DMS153 treated with DMSO at 0.1 percent for 48 hours (cell line): Measurements from ENCODE around the gene UBE2G2.
A peak's percentile ranks its signal among the peaks of the same experiment; 100 is the strongest.
"Not testable (repeated sequence)": the region's sequence is repeated elsewhere in the genome, so short reads cannot be mapped to it uniquely, and the experiment has no call there.

ENCODE experiments used
- DNase-seq: peaks from one replicate; lab custom pipeline; 2025; ENCODE audit not compliant: unreplicated experiment; lab: John Stamatoyannopoulos, UW

The UBE2G2 gene

DNA sequence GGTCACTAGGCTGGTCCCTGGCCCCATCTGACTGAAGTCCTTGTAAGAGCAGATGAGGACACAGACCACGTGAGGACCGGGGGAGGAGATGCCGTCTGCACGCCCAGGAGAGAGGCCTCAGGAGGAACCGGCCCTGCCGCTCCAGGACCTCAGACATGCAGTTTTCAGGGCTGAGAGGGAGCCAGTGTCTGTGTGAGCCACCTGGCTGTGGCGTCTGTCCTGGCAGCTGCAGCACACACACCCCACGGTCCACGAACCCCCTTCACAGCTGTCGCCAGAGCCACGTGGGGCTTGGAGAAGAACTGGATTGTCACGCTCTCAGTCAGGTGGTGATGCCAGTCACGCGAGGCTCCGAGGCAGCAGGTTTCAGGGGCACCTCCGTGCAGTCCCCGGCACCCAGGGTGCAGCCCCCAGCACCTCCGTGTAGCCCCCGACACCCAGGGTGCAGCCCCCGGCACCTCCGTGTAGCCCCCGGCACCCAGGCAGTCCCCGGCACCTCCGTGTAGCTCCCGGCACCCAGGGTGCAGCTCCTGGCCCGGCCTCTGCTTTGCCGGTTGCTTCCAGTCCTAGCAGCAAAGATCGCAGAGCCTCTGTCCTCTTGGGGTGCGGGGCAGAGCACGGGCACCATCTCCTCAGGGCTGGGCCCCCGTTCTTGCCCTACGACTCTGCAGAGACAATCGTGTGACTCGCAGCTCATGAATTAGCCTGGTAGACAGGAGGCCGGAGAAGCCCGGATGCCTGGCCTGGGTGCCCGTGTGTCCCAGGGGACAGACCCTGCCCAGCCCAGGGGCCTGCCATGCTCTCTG lies 35.2 kb upstream of the UBE2G2 start:
- peak; percentile 4 for DNase-seq

DNA sequence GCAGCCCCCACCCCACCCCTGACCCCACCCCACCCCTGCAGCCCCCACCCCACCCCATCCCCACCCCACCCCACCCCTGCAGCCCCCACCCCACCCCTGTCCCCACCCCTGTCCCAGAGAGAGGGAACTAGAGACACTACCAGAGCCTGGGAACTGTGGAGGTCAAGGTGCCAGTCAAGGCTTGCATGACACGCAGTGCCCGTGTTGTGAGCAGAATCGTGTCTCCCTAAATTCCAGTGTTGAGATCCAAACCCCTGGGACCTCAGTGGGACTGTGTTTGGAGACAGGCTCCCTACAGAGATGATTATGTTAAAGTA lies 34.7 kb upstream of the UBE2G2 start:
- DNase-seq = no peak

DNA sequence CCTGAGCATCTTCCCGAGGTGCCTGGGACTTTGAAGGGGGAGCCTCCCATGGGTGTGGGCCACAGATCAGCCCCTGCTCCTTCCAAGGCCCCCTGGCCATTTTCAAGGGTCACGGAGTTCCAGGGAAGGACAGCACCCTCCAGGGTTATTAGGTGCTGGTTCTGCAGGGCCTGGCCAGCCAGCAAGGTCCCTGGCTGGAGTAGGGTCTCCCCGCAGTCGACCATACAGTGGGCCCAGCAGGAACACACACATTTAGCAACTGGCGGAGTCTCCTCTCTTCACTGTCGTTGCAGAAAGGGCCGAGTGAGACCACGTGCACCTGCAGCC lies 34.0 kb upstream of the UBE2G2 start:
- DNase-seq = no peak

DNA sequence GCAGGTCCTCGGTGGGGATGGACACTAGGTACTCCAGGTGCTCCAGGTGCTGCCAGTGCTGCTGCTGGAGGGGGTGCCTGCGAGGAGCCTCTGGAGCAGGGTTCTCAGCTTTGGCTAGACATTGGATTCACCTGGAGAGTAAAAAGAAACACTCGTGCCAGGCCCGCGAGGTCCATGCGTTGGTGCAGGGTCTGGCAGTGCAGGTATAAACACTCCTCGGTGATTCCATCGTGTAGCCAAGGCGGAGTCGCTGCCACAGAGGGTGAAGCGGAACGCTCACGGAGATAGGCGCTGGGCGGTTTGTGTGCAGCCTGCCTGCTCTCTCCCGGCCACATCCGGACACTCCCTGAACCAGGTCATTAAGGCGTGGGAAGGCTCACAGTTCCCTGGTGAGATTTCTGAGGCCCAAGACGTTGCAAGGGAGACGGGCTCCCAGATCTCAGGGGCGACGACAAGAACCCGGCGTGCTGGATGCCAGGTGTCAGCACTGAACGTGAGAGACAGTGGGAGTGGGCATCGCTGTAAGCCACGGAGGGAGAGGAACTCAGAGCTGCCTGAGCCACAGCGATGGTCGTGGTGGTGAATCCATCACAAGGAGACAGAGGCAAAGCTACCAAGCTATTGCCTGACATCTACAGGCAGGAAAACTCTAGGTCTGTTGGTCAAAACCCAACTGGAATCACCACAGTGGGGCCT lies 33.5 kb upstream of the UBE2G2 start:
- DNase-seq = no peak

DNA sequence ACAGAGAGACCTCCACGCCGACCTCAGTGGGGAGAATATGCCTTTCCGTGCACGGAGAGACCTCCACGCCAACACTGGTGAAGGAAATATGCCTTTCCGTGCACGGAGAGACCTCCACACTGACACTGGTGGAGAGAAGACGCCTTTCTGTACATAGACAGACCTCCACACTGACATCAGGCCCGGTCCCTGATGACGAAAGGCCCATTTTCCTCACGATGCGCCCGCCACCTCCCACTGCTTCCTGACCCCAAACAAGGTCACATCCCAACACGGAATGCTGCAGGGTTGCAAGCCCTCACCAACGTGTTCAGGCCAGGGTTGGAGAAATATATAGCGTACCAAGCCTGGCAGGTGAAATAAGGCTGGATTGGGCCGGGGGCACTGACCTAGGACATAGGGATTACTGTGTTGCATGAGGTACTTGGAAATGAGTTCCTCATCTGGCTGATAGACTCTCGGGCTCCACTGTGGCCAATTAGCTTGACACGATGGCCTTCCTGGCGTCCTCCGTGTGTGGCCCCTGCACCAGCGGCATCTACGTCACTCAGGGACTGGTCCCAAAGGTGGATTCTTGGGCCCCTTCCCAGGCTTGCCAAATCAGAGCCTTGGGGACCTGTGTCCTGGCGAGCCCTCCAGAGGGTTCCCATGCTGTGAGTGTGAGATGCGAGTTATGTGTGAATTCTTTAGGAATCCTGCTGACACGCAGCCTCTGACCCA lies 32.8 kb upstream of the UBE2G2 start:
- no peak for DNase-seq

DNA sequence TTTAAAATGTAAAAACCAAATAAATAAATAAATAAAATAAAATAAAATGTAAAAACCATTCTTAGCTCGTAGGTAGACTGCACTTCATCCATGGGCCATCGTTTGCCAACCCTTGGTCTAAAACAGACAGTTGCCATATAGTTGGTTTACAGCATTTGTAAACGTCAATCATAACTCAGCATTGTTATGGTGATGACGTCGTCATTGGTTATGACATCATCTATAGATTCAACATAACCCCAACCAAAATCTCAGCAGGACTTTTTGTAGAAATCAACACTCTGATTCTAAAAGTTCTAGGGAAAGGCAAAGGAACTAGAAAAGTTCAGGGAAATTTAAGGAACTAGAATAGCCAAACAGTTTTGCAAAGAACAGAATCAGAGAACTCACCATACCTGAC lies 32.0 kb upstream of the UBE2G2 start:
- no peak for DNase-seq

DNA sequence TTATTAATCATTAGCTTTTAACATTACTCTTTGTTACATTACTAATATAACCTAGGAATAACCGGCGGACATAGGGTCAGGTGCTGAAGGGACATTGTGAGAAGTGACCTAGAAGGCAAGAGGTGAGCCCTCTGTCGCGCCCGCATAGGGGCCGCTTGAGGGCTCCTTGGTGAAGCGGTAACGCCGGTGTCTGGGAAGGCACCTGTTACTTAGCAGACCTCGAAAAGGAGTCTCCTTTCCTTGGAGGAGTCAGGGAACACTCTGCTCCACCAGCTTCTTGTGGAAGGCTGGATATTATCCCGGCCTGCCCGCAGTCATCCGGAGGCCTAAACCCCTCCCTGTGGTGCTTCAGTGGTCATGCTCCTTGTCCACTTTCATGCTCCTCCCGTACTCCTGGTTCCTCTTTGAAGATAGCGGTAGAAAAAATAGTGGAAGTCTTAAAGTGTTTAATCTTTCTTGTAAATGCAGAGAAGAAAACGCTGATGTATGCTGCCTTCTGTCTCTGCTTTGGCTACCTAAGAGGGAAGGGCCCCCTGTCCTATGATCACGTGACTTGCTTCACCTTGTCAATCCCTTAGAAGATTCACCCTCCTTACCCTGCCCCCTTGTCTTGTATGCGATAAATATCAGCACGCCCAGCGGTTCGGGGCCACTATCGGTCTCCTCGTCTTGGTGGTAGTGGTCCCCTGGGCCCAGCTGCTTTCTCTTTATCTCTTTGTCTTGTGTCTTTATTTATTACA lies 31.1 kb upstream of the UBE2G2 start:
- not testable (repeated sequence) for DNase-seq

DNA sequence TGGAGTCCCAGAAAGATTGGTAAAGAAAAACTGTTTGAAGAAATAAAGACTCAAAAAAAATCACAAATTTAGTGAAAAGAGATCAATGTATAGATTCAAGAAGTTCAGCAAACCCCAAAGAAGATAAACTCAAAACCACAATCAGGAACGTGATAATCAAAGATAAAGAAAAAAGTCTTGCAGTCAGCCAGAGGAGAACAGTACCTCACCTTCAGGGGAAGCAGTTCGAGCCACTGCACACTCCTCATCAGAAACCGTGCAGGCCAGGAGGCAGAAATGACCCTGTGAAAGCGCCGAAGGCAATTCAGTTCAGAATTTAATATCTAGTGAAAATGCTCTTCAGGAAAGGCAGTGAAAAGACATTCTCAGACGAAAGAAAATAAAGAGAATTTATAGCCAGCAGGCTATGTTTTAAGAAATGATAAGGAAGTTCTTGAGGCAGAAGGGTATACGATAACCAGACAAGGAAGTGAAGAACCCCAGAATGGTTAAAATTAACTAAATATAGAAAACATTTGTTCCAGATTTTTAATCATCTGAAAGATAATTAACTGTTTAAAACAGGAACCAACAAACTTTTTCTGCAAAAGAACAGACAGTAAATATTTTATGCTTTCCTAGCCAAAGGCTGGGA lies 29.7 kb upstream of the UBE2G2 start:
- no peak for DNase-seq

DNA sequence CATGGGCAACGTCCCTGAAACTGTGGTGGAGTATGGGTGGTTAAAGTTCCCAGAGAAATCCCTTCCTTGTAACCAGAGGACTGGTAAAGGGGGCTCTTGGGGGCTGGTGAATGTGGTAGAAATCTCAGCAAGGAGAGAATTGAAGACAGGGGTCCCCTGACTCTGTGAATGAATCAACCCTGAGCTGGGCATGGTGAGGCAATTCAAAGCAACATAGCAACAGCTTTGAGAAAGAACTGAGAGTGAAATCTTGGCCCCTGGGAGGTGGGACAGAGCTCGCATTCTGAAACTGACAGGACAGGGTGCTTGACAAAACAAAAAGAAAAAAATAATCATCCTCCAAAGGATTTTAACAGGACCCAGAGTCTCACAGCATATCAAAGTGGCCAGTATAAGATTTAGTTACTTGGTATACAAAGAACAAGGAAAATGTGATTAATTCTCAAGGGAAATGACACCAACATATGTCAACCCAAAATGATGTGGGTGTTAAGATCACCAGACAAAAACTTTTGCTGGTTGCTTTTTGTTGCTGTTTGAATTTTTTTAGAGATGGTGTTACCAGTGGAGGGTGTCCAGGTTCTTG lies 28.0 kb upstream of the UBE2G2 start:
- DNase-seq = no peak

DNA sequence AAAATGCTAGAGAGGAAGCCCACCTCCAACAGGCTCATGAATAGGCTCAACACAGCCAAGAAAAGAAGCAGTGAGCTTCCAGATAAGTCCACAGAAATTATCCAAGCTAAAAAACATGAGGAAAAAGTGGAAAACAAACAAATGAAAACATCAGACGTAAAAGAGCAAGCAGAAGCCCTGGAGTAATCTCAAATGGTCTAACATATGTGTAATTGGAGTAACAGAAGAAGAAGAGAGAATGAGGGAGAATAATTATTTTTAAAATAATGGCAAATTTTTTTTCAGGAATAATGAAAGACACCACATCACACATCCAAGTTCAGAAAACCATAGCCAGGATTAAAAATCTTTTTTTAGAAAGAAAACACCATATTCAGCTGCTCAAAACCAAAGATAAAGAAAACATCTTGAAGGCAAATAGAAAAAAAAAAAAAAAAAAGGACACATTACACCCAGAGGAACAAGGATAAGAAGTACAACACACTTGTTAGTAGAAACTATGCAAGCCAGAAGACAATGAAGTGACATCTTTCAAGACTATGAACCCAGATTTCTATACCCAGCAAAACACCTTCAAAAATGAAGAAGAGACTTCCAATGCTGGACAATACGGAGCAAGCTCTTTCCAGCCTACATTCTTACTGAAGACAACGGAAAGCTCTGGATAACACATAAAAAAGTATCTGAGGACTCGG lies 26.9 kb upstream of the UBE2G2 start:
- no peak for DNase-seq

DNA sequence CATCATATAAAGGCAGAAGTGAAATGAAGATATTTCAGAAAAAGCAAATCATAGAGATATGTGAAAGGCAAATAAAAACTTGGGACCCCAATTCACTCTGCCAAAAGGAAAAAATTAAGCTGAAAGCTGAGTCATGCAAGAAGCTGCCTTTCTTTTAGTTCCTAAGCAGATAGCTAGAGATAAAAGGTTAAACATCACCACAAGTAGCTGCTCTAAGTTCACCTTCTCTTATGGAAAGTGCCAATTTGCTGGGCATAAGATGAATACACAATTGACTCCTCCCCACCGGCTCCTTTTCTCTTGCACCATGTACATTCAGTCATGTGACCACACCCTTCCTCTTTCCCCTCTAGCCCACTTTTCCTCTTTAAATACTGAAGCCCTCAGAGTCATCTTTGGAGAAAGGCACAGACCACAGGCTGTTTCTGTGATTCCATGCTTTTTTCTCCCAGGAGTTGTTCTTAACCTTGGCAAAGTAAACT lies 21.6 kb upstream of the UBE2G2 start:
- no peak for DNase-seq

DNA sequence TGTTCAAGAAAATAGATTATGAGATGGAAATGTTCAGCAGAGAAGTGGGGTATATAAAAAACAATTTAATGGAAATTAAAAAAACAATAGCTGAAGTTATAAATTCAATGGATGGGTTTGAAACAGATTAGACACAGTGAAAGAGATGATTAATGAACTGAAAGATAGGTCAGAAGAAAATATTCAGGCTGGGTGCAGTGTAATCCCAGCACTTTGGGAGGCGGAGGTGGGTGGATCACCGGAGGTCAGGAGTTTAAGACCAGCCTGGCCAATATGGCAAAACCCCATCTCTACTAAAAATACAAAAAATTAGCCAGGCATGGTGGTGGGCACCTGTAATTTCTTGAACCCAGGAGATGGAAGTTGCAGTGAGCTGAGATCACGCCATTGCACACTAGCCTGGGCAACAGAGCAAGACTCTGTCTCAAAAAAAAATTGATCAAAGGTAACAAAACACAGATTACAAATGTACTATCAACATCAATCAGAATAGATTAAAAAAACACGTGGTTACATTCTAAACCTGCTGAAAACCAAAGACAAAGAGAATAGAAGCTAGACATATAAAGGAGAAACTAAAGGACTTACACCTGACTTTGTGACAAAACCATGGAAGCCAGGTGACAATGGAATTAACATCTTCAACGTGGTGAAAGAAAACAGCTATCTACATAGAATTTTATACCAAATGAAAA lies 21.0 kb upstream of the UBE2G2 start:
- DNase-seq = no peak

DNA sequence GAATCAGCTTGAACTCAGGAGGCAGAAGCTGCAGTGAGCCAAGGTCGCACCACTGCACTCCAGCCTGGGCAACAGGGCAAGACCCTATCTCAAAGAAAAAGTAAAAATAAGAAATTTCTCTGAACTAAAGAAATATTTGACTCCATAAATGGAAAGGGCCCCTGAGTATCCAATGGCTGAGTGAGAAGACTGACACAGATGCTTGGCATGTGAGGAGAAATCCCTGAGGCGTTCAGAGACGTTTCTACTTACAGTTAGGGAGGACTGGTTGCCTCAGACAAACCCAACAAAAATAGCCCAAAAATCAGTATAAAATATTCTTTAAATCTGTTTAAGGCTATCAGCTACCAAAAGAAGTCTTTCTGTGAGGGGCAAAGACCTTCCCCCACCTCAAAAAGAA lies 19.2 kb upstream of the UBE2G2 start:
- no peak for DNase-seq

DNA sequence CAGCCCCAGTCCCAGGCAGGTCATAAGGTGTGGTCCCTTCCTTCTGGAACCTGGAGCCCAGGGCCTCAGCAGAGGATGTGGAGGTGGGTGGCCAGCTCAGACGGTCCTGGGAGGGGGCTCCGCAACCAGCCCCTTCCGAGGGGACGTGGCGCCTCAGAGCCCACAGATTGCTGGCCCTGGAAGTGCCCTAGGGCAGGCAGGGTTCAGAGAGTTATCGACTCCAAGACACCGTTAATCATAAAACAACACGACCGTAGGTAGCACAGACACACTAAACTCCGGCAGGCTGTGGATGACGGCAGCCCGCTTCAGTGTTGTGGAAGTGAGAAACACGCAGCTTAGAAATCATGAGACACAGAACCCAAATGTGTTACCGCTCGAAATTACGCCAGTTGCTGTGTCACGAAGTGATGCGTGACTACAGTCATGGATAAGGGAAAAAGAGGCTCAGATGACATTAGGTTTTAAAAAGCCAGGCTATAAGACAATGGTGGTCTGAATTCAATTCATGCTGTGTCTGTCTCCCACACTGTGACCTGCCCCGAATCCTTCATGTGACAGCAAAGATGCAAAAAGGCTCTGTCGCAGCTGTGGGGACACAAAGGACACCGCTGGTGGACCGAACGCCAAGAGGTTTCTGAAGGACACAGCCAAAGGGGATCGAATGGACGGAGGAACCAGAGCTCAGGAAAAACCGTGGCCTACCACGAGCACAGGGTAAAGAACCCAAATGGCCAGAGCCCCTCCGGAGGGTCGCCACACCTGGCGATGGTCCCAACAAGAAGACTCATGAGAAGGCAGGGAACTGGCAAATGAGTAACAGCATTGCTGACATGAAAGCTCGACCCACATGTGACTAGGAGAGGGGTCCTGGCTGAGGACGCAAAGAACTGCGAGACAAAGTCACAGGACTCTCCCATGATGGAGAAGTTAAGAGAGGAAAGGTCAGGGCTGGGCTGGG lies 17.9 kb upstream of the UBE2G2 start:
- DNase-seq = no peak

DNA sequence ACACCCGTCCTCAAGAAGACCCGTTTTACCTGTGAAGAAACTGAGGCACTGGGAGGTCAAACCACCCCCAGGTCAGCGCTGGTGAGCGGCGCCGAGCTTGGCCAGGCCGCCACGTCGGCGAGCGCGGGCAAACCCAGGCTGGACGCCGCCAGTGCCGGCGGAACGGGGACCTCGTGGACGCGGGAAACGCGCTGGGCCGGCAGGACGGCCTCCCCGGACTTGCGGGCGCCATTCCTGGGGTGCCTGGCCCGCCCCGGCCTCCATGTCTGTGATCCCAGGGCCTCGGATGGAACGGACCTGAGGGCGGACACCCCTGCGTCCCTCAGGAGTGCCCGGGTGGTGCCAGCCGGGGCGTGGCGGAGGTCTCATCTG lies 17.0 kb upstream of the UBE2G2 start:
- no peak for DNase-seq

DNA sequence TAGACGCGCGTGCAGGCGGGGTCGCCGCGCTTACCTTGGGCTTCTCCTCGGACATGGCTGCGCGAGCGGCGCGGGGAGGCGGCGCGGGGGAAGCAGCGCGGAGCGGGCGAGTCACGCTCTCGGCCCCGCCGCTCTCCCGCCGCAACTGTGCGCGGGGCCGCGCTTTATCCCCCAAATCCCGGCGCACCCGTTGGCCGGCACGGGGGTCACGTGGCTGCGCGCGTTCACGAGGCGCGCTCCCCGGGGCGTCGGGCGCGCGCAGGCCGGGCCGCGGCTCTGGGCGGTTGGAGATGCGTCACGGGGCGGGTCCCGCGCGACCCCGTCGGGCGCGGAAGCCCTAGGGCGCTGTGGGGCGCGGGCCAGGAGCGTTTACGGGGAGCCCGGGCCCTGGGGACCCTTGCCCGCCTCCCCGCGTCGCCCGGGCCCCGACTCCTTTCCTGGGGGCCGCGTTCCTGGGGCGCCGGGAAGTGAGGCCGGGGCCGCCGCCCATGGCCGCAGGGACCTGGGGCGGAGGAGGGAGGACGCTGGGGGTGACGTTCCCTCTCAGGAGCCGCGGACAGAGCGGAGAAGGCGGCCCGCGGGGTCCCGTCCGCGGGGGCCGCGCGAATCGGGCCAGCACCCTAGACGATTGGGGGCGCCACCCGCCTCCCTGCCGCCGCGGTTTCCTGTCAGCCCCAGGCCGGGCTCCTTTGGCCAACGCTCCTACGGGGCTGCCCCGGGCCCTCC lies 16.5 kb upstream of the UBE2G2 start, which contains the start of gene SUMO3:
TSS of gene SUMO3 (minus strand) at position 149 of the 726 bp plus-strand sequence. CDS start at position 55, 94 bp downstream.
- DNase-seq = no peak

DNA sequence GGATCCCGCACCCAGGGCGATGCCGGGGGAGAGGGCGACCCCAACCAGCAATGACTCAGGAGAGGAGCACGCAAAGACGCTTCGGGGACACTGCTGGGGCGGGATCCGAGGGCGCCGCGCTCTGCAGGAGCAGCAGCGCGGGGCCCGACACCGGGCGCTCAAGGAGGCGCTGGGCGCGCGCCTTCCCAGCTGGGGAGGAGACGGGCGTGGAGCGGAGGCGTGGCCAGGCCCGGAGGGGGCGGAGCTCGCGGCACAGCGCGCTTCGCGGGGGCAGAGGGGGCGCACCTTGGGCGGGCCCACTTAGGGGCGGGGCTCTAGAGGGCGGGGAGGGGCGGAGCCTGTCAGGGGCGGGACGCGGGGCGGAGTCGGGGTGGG lies 15.9 kb upstream of the UBE2G2 start:
- DNase-seq = peak; percentile 23
